ENCODE measurements around the gene B4GALT3. TPM values are rescaled to one million over a fixed set of nuclear protein-coding genes. Genes with fewer than 3 reads are reported as not detected.

Gene B4GALT3
- total RNA-seq, result 23.6 and 43.4 TPM in 2 replicates

GRCh38 chr1:161177112-161177935, at the start of gene B4GALT3:
Gene B4GALT3, minus strand, starts transcription at chr1:161177507. Its CDS starts 1,447 bp downstream, at chr1:161176060.

GRCh38 chr1:161225534-161226319, 48.4 kb upstream of the B4GALT3 start, which contains the start of gene TOMM40L:
Gene TOMM40L, plus strand, starts transcription at chr1:161226060. Its CDS starts 430 bp downstream, at chr1:161226490.

DNA sequence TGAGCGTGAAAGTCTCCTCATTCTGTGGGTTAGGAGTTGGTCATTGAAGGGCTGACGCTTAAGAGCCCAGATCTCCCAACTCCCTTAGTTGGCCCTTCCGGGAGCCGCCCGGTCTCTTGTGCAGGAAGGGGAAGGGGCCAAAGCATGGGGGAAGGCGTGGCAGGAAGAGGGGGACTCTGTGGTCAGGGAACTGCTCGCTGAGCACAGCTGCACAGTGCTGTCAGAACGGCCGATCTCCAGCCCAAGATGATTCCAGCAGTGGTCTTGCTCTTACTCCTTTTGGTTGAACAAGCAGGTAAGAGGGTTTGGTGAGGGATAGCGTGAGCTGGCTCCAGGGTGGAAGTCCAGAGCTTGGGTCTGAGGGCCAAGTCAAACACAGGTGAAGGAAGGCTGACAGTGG, 37.8 kb upstream of the B4GALT3 start, which contains the start of gene FCER1G:
FCER1G (plus strand) TSS at position 220 of the 400 bp plus-strand sequence; CDS start at position 247, 27 bp downstream.

GRCh38 chr1:161201836-161202712, 24.8 kb upstream of the B4GALT3 start, which contains the start of gene NDUFS2:
Gene NDUFS2, plus strand, starts transcription at chr1:161202367. Its CDS starts 19 bp downstream, at chr1:161202386.

DNA sequence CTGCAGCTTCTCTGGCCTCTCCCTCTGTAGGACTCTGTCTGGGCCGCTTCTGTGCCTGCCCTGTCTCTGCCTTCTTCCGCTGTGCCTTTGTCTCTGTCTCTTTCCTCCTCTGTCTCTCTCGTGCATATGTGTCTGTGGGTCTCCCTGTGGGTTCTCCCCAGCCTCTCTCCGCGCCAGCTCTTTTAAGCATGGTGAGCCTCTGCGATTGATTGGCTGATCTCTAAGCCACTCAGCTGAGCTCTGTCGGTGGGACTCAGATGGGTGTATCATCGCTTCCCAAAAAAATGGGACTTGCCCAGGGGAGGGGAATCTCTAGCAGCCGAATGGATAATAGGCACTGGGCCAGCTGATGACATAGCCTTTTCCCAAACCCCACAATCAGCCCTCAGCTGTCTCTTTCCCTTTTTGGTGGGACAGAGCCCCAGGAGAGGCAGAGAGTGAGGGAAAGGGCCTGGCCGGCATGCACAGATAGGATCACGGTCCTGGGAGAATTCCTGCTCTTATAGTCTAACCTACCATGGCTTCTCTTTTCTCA, 21.7 kb upstream of the B4GALT3 start, which contains the start of gene ADAMTS4:
ADAMTS4 (minus strand) TSS at position 158 of the 535 bp plus-strand sequence. CDS start 427 bp downstream, outside the sequence.

DNA sequence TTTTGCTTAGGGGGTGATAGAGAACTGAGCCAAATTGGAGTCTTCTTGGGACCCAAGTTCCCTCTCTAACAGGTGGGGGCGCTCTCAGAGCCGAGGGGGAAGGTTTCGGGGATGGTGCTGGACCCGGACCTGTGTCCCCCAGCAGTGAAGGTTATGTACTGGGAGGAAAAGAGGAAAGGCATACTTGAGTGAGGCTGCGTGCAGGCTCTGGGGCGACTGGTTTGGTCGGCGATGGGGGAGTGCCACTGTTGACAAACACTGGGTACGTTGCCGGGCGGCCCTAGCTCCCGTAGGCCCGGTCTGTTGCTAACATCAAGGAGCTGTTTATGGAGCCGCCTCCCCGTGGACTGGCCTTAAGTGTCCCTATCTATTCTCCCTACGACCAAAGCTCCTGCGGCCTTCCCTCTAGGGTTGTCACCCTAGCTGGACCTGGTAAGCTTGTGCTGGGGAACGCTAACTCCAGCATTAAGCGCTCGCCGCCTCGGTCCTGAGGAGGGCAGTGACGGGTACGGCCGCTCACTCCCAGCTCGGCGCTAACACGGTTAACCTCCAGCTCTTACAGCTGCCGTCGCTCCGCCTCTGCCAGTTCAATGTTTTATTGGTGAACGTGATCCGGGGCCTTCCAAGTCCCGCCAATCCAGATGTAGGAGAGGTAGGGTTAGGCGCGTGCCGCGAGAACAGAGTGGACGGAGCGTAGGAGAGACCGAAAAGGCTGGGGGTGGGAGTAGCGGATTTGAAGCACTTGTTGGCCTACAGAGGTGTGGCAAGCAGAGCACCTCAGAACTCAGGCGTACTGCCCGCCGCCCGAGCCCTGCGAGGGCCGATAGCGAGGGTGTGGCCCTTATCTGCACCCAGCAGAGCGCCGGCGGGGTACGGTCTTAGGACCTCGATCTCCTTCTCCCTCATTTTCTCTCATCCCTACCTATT, 11.3 kb downstream of the B4GALT3 start, which contains the start of gene PPOX:
PPOX (plus strand) TSS at position 685 of the 927 bp plus-strand sequence. CDS start 422 bp downstream, outside the sequence.

DNA sequence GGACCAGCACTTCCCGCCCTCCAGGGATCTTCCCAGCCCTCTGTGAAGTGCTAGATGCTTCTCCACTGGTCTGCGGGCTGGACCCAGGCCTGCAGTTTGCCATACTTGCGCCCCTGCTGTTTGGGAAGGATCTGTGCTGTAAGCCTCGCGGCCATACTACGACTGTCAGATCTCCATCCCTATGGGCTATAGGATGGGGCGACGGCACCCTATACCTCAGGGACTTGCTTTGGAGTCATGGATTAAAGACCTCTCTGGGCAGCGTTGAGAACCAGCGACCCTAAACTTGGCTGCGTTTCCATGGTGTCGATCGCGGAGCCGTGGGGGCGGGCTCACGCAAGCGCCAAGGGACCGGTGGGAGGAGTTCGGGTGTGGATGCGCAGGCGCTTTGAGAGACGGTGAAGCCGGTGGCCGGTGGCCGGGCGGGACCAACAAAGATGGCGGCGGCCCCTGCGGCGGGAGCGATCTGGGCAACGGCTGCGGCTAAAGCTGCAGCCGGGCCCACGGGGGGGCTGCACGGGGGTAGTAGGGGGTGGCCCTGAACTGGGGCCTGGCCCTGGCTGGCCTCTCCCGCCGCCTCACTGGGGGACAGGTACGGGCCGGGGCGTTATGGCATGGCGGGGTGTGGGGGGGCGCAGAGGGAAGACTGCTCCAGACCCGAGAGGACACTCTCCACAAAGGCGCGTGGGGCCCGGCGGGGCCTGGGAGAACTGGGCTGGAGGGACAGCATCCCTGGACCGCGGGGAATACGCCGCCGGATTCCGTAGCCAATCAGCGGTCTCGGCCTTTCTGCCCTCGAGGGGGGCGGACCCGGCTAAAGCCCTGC, 18.0 kb downstream of the B4GALT3 start, which contains the start of gene USP21:
USP21 (plus strand) TSS at position 414 of the 826 bp plus-strand sequence. CDS start 1,141 bp downstream, outside the sequence.

GRCh38 chr1:161153682-161154337, 23.5 kb downstream of the B4GALT3 start, which contains the start of gene UFC1:
Gene UFC1, plus strand, starts transcription at chr1:161153978. Its CDS starts 20 bp downstream, at chr1:161153998.

DNA sequence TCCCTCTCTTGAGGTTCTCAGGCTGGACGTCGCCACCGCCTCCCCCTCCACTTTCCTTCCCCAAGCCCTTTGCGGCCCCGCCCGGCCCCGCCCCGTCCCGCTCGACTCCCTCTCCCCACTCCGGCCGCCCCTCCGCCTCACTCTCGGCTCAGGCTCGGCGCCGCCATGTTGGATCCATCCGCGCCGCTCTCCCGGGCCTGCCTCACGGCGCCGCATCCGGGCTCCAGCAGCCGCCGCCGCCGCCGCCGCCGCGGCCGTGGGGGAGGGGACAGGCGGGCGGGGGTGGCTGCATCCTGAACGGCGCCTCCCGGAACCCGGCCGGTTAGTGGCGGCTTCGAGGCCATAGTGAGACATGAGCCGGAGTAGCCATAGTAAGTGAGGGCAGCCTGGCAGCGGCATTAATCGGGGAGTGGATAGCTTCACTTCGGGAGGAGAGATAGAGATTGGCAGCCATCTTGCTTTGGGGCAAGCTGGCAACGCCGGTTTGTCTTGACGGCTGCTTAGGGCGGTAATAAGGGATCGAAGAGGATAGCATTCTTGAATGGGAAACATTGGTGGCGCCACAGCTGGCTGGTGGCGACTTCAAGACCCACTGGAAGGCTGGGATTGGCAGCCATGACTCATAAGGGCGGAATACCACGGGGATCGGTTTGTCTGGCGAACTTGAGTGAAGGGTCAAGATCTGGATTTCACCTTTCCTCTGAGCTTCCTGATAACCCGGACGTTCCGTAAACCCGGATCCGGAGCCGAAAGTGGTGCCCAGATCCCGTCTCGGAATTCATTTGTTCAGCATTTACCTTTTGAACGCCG, 44.7 kb downstream of the B4GALT3 start, which contains the start of gene DEDD:
DEDD (minus strand) TSS at position 258 of the 810 bp plus-strand sequence. CDS start 8,205 bp downstream, outside the sequence.

Small RNAs within 50 kb of the gene (small RNA-seq; reads per million reads assigned to genes)
- not detected for gene RF01225

Other genes with a start within 250 kb of the B4GALT3 start
- not detected in 2 replicates for gene ITLN2, start 222.7 kb downstream of the B4GALT3 start, total RNA-seq
- gene F11R, start 156.4 kb downstream of the B4GALT3 start, total RNA-seq, result 107 and 238 TPM in 2 replicates
- 57.7 and 112 TPM in 2 replicates for gene TSTD1, start 138.5 kb downstream of the B4GALT3 start, total RNA-seq
- 69.6 and 112 TPM in 2 replicates for gene USF1, start 131.5 kb downstream of the B4GALT3 start, total RNA-seq
- 1.2 and 2.5 TPM in 2 replicates for gene ARHGAP30, start 107.6 kb downstream of the B4GALT3 start, total RNA-seq
- gene NECTIN4, start 87.9 kb downstream of the B4GALT3 start, total RNA-seq, result 47.5 and 187 TPM in 2 replicates
- gene KLHDC9, start 79.1 kb downstream of the B4GALT3 start, total RNA-seq, result 2.4 and 3.5 TPM in 2 replicates
- gene PFDN2, start 59.5 kb downstream of the B4GALT3 start, total RNA-seq, result 14.6 and 17.7 TPM in 2 replicates
- gene NIT1, start 59.4 kb downstream of the B4GALT3 start, total RNA-seq, result 34.2 and 36.9 TPM in 2 replicates
- 40.0 and 45.1 TPM in 2 replicates for gene DEDD, start 44.8 kb downstream of the B4GALT3 start, total RNA-seq
- gene UFC1, start 23.5 kb downstream of the B4GALT3 start, total RNA-seq, result 61.9 and 103 TPM in 2 replicates
- 13.7 and 18.4 TPM in 2 replicates for gene USP21, start 18.0 kb downstream of the B4GALT3 start, total RNA-seq
- gene PPOX, start 11.1 kb downstream of the B4GALT3 start, total RNA-seq, result 13.8 and 16.9 TPM in 2 replicates
- under 0.01 TPM in 1 of 2 replicates, not detected in the other for gene ADAMTS4, start 21.5 kb upstream of the B4GALT3 start, total RNA-seq
- gene NDUFS2, start 24.9 kb upstream of the B4GALT3 start, total RNA-seq, result 72.1 and 83.2 TPM in 2 replicates
- 0.39 and 0.65 TPM in 2 replicates for gene FCER1G, start 37.8 kb upstream of the B4GALT3 start, total RNA-seq
- gene APOA2, start 46.1 kb upstream of the B4GALT3 start, total RNA-seq, result not detected in 2 replicates
- 5.5 and 11.5 TPM in 2 replicates for gene TOMM40L, start 48.6 kb upstream of the B4GALT3 start, total RNA-seq
- not detected in 2 replicates for gene NR1I3, start 60.7 kb upstream of the B4GALT3 start, total RNA-seq
- gene PCP4L1, start 81.2 kb upstream of the B4GALT3 start, total RNA-seq, result not detected in 2 replicates
- 0.33 and 1.6 TPM in 2 replicates for gene MPZ, start 132.5 kb upstream of the B4GALT3 start, total RNA-seq
- gene SDHC, start 136.9 kb upstream of the B4GALT3 start, total RNA-seq, result 19.6 and 61.5 TPM in 2 replicates
- not detected in 2 replicates for gene CFAP126, start 190.4 kb upstream of the B4GALT3 start, total RNA-seq

All from placental epithelial cell (primary cell).